HG02623 (cell line): Measurements from ENCODE around the gene EGFLAM.

ENCODE experiments used
- ATAC-seq: cut with Tn5 transposase; IDR thresholded peaks from one replicate; pipeline ENCODE4 v1.9.1; 2021; ENCODE audit warnings: moderate library complexity; ENCODE audit not compliant: unreplicated experiment

EGFLAM gene

GRCh38 chr5:38258319-38259061, at the start of gene EGFLAM:
TSS of gene EGFLAM (plus strand) at chr5:38258559. CDS start at chr5:38258755, 196 bp downstream.
- ATAC-seq: no peak

DNA sequence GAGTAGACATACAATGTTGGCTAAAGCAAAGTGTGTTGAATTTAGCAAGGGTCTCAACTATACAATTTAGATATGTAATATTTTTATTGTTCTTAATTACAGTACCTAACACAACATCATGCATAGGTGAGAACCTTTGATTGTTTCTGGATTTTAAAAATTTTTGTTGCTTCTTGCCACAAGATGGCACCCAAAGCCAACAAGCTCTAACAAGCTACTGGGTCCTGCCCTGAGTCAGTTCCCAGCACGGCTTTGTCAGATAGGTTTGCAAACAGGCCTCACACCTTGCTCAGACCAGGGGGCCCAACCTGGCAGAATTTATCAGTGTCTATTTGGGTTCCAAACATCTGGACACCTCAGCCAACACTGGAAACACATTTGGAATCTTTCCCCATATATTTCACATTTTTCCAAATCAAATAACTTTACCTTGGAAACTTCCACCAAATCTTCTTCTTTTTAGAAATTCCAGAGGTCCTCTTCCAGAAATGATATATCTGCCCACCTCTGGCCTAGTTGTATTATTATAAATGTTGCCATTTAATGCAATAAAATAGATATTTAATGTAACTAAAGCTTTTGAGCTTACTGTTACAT, 49.5 kb upstream of the EGFLAM start:
- no peak for ATAC-seq

- ATAC-seq: no peak
Observed at GRCh38 chr5:38210676-38211353, 47.5 kb upstream of the EGFLAM start.

- ATAC-seq: no peak
Observed at GRCh38 chr5:38211354-38211710, 47.0 kb upstream of the EGFLAM start.

GRCh38 chr5:38212307-38212706, 46.1 kb upstream of the EGFLAM start:
- no peak for ATAC-seq

GRCh38 chr5:38226091-38226490, 32.3 kb upstream of the EGFLAM start:
- no peak for ATAC-seq

GRCh38 chr5:38228914-38229313, 29.4 kb upstream of the EGFLAM start:
- no peak for ATAC-seq

DNA sequence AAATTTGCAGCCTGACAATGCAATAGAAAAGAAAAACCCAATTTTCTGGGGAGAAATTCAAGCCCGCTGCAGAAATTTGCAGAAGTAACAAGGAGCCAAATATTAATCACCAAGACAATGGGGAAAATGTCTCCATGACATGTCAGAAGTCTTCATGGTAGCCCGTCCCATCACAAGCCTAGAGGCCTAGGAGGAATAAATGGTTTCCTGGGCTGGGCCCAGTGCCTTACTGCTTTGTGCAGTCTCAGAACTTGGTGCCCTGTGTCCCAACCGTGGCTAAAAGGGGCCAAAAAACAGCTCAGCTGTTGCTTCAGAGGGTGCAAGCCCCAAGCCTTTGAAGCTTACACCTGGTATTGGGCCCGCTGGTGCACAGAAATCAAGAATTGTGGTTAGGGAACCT, 23.6 kb upstream of the EGFLAM start:
- no peak for ATAC-seq

GRCh38 chr5:38237681-38238080, 20.7 kb upstream of the EGFLAM start:
- no peak for ATAC-seq

GRCh38 chr5:38240212-38240611, 18.1 kb upstream of the EGFLAM start:
- ATAC-seq: no peak

DNA sequence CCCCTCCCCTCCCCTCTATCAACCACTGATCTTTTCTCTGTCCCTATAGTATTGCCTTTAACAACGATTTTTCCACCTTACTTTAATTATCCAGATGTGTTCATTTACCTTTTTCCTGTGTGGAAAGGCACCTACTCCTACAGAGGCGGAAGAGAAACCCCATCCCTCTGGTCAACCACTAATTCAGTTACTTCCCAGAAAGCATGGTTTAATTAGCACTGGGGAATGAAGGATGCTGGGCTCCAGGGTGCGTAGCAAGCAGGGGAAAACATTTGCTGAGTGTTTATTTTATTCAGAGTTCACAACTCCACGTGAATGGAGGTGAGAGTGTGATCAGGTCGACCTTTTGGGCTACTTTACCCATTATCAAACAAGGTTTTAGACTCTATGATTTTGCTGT, 16.7 kb upstream of the EGFLAM start:
- ATAC-seq: no peak

GRCh38 chr5:38245307-38245706, 13.1 kb upstream of the EGFLAM start:
- ATAC-seq: no peak

DNA sequence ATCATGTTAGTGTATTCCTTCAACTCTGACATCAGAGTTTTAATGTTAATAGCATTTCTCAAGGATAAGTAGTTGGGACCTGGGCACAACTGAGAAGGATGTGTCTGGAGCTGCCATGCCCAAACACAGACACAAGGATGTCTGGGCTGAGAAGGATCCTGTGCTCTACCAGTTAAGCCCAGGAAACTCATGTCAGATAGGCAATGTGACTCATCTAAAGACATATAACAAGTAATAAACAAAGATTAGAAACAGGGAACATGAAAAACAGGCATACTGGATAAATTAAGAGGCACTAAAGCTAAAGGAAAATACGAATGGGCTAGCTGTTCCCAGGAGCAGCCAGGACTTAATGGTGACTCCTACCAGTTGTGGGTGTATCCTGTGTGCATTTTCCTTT, 9.1 kb upstream of the EGFLAM start:
- ATAC-seq: no peak

DNA sequence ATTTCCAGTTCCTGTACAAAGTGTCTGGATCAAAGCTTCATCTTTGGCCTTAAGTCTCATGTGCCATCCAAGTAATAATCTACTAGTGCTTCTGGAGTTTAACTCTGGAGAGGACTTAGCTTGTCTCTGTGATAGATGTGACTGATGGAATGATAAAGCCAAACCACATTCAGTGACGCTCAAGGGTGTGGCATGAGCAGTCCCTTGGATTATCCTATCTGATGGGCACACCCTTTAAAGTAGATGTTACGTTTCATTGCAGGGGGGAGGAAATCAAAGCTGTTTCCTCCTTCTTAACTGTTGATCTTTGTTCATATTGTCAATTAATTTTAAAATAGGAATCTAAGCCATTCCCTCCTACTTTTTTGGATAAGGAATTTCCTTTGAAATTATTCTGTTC, 8.5 kb upstream of the EGFLAM start:
- ATAC-seq: no peak

GRCh38 chr5:38250763-38251448, 7.5 kb upstream of the EGFLAM start:
- ATAC-seq: no peak

DNA sequence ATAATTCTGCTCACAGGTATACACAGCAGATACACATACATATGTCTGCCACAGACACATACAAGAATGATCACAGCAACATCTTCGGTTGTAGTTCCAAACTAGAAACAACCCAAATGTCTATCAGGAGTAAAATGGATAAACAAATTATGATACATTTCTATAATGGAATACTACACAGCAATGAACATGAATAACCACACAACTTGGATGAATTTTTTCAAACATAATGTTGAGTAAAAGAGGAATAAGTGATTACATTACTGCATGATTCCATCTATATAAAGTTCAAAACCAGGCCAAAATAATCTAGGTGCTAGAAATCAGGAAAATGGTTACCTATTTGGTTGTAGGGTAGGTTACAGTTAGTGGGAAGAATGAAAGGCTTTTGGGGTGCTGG, 4.6 kb upstream of the EGFLAM start:
- no peak for ATAC-seq

- no peak for ATAC-seq
Observed at GRCh38 chr5:38257308-38258041, 884 bp upstream of the EGFLAM start.

DNA sequence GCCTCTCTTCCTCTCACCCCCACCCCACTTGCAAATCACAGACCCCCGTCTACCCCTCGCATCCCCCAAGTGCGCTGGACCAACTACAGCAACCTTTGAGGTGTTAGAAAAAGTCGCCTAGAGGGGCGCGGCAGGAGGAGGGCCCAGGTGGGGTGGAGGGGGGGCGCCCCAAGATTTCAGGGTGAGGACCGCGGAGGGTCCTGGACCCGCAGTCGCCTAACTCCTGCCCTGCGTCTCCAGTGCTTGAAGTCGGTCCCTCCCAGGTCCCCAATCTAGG, 379 bp upstream of the EGFLAM start:
- no peak for ATAC-seq

DNA sequence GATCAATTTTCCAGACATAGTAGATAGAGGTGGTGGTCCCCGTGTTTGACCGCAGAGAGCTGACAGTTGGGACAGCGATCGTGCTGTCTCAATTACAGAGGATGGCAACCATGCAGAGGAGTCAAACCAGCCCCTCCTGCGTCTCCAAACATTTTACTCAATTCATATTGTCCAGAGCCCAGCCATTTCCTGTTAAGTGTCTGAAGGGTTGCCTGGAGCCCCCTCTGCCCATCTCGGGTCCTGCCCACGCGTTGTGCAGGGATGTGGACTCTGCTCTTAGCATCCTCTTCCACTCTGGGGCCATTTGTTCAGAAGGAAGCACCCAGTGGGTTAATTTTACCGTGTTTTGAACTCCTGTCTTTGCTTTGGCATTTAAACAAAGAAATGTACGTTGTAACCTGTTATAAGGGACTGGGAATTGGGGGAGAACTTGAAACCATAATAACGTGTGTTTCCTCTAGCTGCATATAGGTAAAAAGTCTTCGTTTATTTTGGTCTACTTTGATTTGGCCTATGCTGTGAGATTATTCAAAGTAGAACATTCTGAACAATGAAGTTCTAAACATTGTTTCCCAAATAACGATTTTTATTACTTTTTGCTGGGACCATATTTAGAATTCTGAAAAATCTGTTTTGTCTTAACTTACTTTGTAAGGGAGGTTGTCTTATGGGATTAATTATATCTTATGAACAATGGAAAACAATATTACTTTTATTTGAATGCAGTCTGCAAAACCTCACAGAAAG, 876 bp downstream of the EGFLAM start:
- no peak for ATAC-seq

- no peak for ATAC-seq
Observed at GRCh38 chr5:38259809-38260160, 1.4 kb downstream of the EGFLAM start.

DNA sequence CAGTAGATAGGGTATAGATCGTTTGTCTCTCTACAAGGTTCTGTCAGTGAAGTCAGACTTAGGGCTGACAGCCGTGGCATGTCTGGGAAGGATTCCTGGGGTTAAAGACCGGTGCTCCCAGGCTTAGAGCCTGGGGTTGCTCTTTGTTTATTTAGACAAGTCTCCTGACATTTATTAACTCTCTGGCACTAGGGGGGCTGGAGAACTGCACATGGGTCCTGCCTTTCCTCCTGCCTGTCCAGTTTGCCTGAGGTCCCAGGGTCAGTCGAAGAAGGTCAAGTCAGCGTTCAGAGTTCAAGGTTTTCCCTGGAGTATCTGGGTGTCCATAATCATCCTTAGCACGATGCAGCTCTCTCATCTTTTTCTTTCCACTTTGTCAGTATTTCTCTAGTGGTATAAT, 5.6 kb downstream of the EGFLAM start:
- no peak for ATAC-seq
